HG02943 (cell line): ENCODE measurements around the gene WWOX.

ENCODE experiments used
- ATAC-seq: cut with Tn5 transposase; IDR thresholded peaks from one replicate; pipeline ENCODE4 v1.9.1; 2021; ENCODE audit warnings: mild to moderate bottlenecking, low read depth, moderate library complexity; ENCODE audit not compliant: unreplicated experiment

WWOX gene

GRCh38 chr16:78656887-78657286, 557.4 kb downstream of the WWOX start:
- ATAC-seq: no peak

DNA sequence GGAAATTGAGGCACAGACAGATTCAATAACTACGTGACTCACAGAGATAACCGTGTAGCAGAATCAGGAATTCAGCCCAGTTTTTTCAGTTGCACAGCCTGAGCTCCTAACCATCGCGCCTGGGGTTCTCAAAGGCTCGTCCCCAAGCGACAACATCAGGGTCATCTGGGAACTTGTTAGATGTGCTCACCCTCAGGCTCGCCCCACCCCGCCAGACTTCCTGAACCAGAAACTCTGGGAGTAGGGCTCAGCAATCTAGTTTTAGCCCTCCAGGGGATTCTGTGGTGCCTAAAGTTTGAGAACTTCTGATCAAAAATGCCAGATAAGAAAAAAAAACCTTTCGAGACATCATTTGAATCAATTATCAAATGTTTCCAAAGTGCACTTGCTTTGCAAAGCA, 559.8 kb downstream of the WWOX start:
- ATAC-seq: no peak

DNA sequence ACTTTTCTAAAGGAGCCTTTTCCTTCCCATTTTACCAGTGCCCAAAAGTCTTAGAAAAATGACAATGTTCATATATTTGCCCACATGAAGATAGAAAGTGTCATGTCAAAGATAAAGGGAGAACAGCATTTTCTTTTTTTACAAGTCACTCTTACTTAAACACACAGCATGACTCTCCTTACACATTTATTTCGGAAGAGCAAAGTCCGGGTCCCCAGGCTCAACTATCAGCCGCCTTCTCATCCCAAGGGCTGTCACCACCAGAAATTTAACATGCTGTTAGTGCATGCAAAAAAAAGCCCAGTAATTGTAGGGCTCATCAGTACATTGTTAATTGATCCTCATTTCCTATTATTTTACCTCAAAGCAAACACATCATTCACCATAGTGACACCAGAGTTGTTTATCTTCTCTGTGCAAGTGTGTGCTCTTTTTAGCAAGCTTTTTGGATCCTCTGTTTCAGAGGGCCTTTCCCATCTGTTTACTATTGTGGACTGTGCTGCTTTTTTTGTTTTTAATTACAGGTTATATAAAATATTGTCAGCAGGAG, 560.3 kb downstream of the WWOX start:
- no peak for ATAC-seq

- no peak for ATAC-seq
Measured at GRCh38 chr16:78660795-78661194, 561.3 kb downstream of the WWOX start.

GRCh38 chr16:78663690-78664089, 564.2 kb downstream of the WWOX start:
- no peak for ATAC-seq

DNA sequence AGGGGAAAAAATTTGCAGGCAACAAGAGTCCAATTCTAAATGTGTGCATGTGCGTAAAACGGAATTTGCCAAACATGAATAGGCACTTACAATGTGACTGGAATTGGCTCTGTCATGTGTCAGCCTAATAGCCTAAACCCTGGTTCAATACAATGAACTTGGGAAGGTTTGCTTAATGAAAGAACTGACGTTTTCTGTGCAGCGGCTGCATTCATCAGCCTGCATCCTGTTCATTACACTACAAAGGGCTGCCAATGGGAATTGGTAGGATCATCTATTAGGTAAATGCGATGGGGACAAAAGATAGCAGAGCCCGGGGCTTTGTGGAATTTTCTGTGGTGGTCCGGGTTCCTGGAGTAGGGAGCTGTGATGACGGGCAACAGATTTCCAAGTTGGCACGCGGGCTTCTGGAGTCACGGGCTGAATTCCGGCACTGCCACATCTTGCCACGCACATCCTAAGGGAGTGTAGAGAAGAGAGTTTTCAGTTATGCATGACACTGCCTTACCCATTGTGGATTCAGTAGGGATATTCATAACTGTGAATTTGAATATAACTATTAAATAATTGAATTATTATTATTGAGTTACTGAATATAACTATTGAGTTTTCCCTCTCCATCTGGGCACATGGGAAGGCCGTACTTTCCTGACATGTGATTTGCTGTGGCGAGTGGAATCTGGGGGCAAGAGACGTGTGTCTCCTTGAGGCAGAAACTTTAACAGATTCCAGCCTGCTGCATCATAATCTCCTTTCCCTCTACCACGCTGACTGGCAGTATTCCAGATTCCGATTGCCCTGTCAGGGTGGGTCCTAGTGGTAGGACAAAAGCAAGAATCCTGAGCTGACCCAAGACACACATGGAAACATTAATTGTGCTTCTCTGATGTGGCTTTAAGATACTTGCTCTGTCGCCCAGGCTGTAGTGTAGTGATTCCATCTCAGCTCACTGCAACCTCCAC, 565.6 kb downstream of the WWOX start:
- ATAC-seq: no peak

DNA sequence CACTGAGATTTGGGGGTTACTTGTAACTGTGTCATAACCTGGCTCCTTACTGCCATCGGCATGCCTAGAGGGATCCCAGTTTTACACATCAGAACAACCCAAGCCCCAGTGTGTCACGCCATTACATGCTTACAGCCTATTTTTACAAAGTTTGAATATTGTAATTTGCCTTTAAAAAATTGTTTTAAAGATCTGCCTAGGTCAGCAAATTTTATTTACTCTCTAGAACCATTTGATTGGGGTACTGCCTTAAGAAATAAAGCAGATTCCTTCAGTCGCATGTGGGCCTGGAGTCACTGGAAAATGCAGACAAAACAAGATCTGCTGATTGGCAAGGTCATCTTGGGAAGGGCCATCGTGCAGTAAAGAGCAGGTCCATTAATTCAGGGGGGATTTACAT, 566.9 kb downstream of the WWOX start:
- ATAC-seq: no peak

GRCh38 chr16:78667675-78668074, 568.2 kb downstream of the WWOX start:
- ATAC-seq: no peak

GRCh38 chr16:78668393-78668792, 568.9 kb downstream of the WWOX start:
- ATAC-seq: no peak

GRCh38 chr16:78669994-78670393, 570.5 kb downstream of the WWOX start:
- ATAC-seq: no peak

- ATAC-seq: no peak
Measured at GRCh38 chr16:78672779-78673556, 573.5 kb downstream of the WWOX start.

- ATAC-seq: no peak
Measured at GRCh38 chr16:78673884-78674283, 574.4 kb downstream of the WWOX start.

- no peak for ATAC-seq
Measured at GRCh38 chr16:78675312-78675711, 575.9 kb downstream of the WWOX start.

DNA sequence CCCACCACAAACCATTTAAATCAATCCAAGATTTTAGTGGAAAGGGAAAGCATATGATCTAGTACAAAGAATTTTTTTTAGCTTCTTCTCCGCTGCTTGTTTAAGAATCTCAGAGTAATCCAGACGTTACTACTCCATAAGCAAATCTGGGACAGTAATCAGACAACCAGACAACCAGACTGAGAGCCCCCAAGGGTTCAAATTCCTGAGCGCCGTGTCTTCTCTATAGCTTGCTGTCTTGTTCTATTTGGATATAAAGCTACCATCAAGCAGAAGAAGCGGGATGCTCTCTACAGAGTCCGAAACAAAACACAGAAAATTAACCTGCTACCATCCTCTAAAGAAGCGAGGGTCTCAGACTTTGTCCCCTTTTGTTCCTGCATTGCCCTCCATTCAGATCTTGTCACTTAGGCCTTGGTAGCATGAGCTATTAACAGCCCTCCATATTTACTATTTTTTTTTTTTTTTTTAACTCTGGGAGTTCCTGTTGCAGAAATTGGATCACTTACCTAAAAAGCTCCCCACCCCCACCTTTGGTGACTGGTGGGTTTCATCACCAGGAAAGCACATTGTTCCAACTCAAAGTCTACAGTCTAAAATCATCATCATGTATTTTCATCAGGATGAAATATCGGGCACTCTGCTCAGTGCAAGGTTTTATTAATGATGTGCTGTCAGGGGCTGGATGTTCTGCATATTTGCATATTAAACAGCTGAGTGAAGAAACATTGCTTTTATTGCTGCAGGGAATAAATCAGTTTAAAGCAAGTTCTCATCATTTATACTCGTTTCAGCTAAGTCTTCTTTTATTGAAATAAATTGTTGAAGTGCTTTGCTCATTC, 576.7 kb downstream of the WWOX start:
- ATAC-seq: no peak

DNA sequence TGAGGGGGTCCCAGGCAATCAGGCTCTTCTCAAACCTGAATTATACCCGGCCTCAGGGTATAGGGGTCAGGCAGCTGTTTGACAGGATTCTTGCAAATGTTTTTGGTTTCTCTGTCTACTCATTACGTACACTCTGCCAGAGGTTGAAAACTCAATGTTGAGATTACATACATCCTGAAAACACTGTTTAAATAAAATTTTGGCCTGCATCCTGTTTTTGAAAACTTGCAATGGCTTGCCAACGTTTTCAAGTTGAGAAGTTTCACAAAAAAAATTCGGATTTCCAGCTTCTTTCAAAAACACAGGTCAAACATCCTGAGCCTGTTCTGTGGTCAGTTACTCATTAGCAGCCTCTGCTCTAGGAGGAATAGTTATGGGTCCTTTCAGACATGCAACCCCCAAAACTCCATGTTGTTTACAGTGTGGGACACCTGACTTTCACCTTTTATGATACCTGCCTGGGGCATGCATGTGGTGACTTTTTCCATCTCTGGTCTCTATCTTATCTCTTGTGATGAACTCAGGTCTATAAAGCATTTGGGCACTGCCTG, 577.8 kb downstream of the WWOX start:
- no peak for ATAC-seq

DNA sequence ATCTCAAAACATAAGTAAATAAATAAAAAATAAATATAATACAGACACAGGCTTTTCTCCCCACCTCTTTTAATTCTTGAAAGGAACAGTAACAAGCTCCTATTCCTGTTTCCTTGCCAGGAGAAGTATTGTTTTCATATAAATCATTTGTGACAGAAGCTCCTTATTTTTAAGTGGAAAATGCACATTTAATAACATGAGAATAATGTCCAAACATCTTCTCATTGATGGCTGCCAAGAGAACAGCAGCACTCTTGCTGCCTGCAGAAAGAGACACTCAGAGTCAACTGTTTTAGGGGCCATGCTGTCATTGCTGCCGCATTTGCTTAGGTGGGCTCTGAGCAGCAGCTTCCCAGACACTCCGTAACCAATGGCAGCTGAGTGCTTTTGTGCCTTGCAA, 580.1 kb downstream of the WWOX start:
- ATAC-seq: no peak

GRCh38 chr16:78681743-78682142, 582.3 kb downstream of the WWOX start:
- no peak for ATAC-seq

DNA sequence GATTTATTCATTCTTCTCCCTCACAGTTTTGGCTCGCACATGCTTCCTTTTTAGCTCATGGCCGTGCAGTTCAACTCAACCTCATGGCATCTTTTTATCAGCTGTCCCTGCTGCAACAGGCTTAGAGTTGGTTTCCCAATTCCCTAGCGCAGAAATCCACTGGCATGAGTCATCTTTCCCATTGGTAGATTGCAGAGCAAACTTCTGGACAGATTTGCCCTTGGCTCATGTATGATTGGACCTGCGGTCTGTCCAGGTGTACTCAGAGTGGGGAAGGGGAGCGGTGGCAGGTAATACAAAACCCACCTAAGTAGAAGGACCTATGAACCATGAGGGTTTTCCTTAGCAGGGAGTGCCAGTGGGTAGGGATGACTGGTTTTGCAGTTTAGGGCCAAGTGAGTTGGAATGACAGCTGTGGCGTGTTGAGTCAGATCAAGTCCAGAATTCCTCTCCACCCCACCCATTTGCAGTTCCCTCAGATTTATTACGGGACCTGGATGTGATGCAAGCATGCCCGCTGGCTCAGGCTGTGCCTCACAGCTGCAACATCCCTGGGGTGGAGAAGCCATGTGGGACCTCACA, 584.7 kb downstream of the WWOX start:
- ATAC-seq: no peak

DNA sequence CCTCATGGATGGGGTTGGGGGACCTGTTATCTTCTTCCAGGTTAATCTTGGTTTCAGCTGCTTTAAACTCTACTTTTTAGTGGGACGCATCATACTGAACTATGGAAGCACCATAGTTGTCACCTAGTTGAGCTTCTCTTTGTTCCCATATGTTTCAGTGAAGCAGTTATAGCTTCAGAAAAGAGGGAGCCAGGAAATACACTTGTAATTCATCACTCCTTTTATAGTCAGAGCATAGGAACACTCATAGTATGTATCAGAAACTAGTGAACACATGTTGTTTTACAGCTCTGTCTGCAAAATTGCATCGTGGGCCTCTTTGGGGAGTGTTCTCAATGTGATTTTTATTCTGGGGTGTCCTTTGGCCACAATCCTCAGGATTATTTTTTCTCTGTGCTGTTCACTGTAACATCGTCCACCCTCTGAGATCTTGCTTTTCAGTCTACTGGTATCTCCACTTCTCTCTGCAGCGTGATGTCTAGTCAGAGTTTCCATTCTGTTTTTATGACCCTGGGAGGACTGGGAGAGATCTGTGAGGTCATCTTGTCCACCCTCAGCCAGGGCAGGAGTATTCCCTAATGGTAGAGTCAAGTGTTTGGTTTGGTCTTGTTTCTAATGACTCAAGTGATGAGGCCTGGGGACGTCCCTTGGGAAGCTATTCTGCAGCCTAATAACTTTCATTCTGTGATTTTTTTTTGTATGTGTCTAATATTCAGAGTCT, 585.4 kb downstream of the WWOX start:
- ATAC-seq: no peak
